Ovary (tissue), 9 donors: Measurements from ENCODE around the gene CNPPD1. TPM values are rescaled to one million over a fixed set of nuclear protein-coding genes. Genes with fewer than 3 reads are reported as not detected.

Source experiments
- DNase-seq, 5 donors: peaks; one replicate each; pipeline ENCODE4 v3.0.0-alpha.2; 2019 to 2020
- H3K27ac ChIP-seq, 2 donors: fragments of 200-600 bp; one replicate each; pipeline versions ENCODE4 v1.5.1 to v1.8.0; 2019 to 2022
- H3K27me3 ChIP-seq: fragments of 200-600 bp; one replicate; pipeline ENCODE4 v1.8.0; 2022
- H3K36me3 ChIP-seq: fragments of 200-600 bp; sonication (generic); one replicate; pipeline ENCODE4 v1.5.1; 2019
- H3K4me1 ChIP-seq: one replicate; pipeline ENCODE4 v1.8.1; 2013; ENCODE audit warnings: mild to moderate bottlenecking, moderate library complexity; ENCODE audit not compliant: insufficient read depth
- H3K4me3 ChIP-seq: fragments of 200-600 bp; sonication (generic); one replicate; pipeline ENCODE4 v1.5.1; 2017
- H3K9me3 ChIP-seq, 2 donors: fragments of 200-600 bp in 1 of 2; sonication (generic) in 1 of 2; one replicate each; pipeline versions ENCODE4 v1.5.1 to v1.8.1; 2013 to 2019; ENCODE audit warnings: mild to moderate bottlenecking in 1 of 2, moderate library complexity in 1 of 2
- CTCF ChIP-seq, 3 donors: fragments of 450-650 bp in 2 of 3; fragments of 200-600 bp in 1 of 3; IDR thresholded peaks; one replicate each; pipeline versions ENCODE4 v1.5.1 to v1.8.0; 2016 to 2022; ENCODE audit warnings: antibody characterized with exemption in 3 of 3, mild to moderate bottlenecking in 1 of 3
- EP300 ChIP-seq: sonication (generic); formaldehyde crosslinking; IDR thresholded peaks from one replicate; pipeline ENCODE4 v1.6.1; 2017; ENCODE audit warnings: antibody characterized with exemption
- POLR2A ChIP-seq: fragments of 450-650 bp; IDR thresholded peaks from one replicate; pipeline ENCODE4 v1.6.1; 2017; ENCODE audit warnings: antibody characterized with exemption, mild to moderate bottlenecking, moderate library complexity
- WGBS, 3 donors: extraction: QIAGEN DNeasy Blood & Tissue Kit in 1 of 3; methylation state at CpG; one replicate each; pipeline versions ENCODE4 v1.1.5 to v1.1.7; 2013 to 2017; 5-methylcytosine and 5-hydroxymethylcytosine counted together
- intact Hi-C, 4 donors: fragments of 100-400 bp; cut with DNase I; formaldehyde crosslinking; loops; one replicate each; pipeline versions ENCODE4 v1.11.0 to v1.15.1; 2022 to 2023
- polyA plus RNA-seq, 2 donors: library from polyadenylated mRNA; stranded (reverse); fragments of 200-250 nt in 1 of 2; fragments of 350-450 nt in 1 of 2; fragmentation: Illumina TruSeq in 1 of 2; extraction: RNeasy Lipid Tissue Mini Kit (QIAGEN cat#74804) in 1 of 2; gene quantifications; one replicate each; pipeline ENCODE4 v1.2.3, GENCODE V29; 2013 to 2014
- total RNA-seq, 7 donors: library from RNA; depleted of rRNA in 2 of 7; stranded (reverse); fragments of >200 nt in 2 of 7; fragmentation: NEBNext Ultra II Directional in 3 of 7; extraction: Animal tissue kit (Norgen Biotek cat#: 25700) in 3 of 7; gene quantifications; one replicate each; pipeline versions ENCODE4 v1.1.0 to v1.2.4, GENCODE V29; 2016 to 2023
- donor health status: DM: no; HTN: no; CAD: no; lungs with moderate emphysema.
- donor health status: DM: no; HTN: no; CAD: no.
- donor health status: Bipolar disorder and iron deficiency.
- donor health status: DM: yes; HTN: yes; CAD: no.
- donor health status: DM: no; HTN: no; CAD: no.
- donor health status: DM: yes; HTN: yes; CAD: no.

Gene CNPPD1
- total and polyA plus RNA-seq, 9 donors: 27.1 to 68.2 (median 55.4) TPM

DNA sequence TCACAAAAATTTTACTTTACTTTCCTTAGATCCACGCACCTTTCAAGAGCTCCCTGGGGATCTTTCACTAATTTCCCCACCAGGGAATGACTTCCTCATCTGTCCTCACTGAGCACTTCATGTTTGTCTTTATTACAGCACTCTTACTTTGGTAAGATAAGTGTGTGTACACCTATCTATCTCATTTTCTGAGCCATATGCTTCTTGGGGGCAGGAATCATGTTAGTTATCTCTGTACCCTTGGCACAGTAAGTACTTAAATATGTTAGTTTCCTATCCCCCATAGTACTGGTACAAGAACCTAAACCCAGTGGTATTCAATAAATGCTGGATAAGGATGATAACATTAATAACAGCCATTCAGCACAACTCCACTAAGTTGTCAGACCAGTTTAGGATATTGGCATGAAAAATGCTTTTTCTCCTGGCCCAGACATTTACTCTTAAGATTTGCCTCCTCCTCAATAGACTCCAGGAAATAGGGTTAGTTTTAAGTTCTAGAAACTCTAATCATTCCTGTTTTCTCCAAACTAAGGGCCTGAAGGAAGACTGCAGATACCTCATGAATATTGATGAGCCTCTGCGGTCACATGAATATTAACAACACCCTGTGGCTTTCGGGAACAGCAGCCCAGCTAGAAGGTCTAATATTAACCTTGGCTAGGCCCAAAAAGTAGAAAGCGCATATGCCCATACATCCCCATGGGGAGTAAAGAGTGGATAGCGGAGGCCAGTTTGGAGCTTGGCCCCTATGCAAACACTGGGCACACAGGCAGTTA, 54.3 kb downstream of the CNPPD1 start:
- TF ChIP-seq EP300: no peak
- TF ChIP-seq POLR2A: no peak
- no peak for TF ChIP-seq CTCF (IDR thresholded peaks at IDR 0.05)
- 96% methylated on average over 5 of the region's 5 CpGs for WGBS, 3 donors
- Histone ChIP-seq H3K4me3 (no peak overlapping the region), H3K27ac (no peak overlapping the region), H3K36me3 (no peaks in the 10 kb centered on the region), H3K9me3 (no peaks in the 10 kb centered on the region), H3K4me1 (peaks cover 9% of the 10 kb centered on the region), H3K27me3 (no peaks in the 10 kb centered on the region)
- no peak for DNase-seq
- intact Hi-C loops: no loop called here

Other genes with a start within 250 kb of the CNPPD1 start
- not detected for gene CDK5R2, start 217.3 kb downstream of the CNPPD1 start, total RNA-seq
- not detected for gene CDK5R2, start 217.3 kb downstream of the CNPPD1 start, polyA plus RNA-seq
- under 1 TPM in 2 of 7 donors, not detected in 5; 0.11 to 0.13 TPM for gene FEV, start 191.7 kb downstream of the CNPPD1 start, total RNA-seq
- not detected for gene FEV, start 191.7 kb downstream of the CNPPD1 start, polyA plus RNA-seq
- not detected for gene CRYBA2, start 183.5 kb downstream of the CNPPD1 start, total RNA-seq
- not detected for gene CRYBA2, start 183.5 kb downstream of the CNPPD1 start, polyA plus RNA-seq
- 10 to 100 TPM in 1 of 7 donors, 1 to 10 TPM in 1, under 1 TPM in 3, not detected in 2; 0.82 to 19.6 (median 0.95) TPM for gene CFAP65, start 135.4 kb downstream of the CNPPD1 start, total RNA-seq
- under 1 TPM in 1 of 2 donors, not detected in 1; 0.04 TPM for gene CFAP65, start 135.4 kb downstream of the CNPPD1 start, polyA plus RNA-seq
- under 1 TPM in 3 of 7 donors, not detected in 4; 0.15 to 0.80 (median 0.36) TPM for gene IHH, start 116.0 kb downstream of the CNPPD1 start, total RNA-seq
- 1 to 10 TPM in 1 of 2 donors, under 1 TPM in 1; 0.12 to 1.6 TPM for gene IHH, start 116.0 kb downstream of the CNPPD1 start, polyA plus RNA-seq
- gene NHEJ1, start 16.1 kb downstream of the CNPPD1 start, total RNA-seq: 10 to 100 TPM; 14.7 to 19.1 (median 17.1) TPM
- 10 to 100 TPM; 10.8 to 23.1 TPM for gene NHEJ1, start 16.1 kb downstream of the CNPPD1 start, polyA plus RNA-seq
- gene SLC23A3, start 6.9 kb downstream of the CNPPD1 start, total RNA-seq: 1 to 10 TPM in 6 of 7 donors, under 1 TPM in 1; 0.84 to 4.5 (median 1.7) TPM
- gene SLC23A3, start 6.9 kb downstream of the CNPPD1 start, polyA plus RNA-seq: 1 to 10 TPM in 1 of 2 donors, under 1 TPM in 1; 0.81 to 1.1 TPM
- gene RETREG2, start 1.4 kb upstream of the CNPPD1 start, total RNA-seq: 100 to 1,000 TPM in 3 of 7 donors, 10 to 100 TPM in 4; 40.9 to 106 (median 95.6) TPM
- 100 to 1,000 TPM in 1 of 2 donors, 10 to 100 TPM in 1; 74.4 to 110 TPM for gene RETREG2, start 1.4 kb upstream of the CNPPD1 start, polyA plus RNA-seq
- gene ZFAND2B, start 29.9 kb upstream of the CNPPD1 start, total RNA-seq: 10 to 100 TPM; 22.4 to 45.6 (median 33.9) TPM
- gene ZFAND2B, start 29.9 kb upstream of the CNPPD1 start, polyA plus RNA-seq: 10 to 100 TPM; 14.3 to 31.1 TPM
- 10 to 100 TPM; 12.0 to 64.5 (median 37.2) TPM for gene ABCB6, start 42.0 kb upstream of the CNPPD1 start, total RNA-seq
- gene ABCB6, start 42.0 kb upstream of the CNPPD1 start, polyA plus RNA-seq: 10 to 100 TPM; 26.3 to 33.3 TPM
- 10 to 100 TPM; 22.6 to 44.6 (median 32.6) TPM for gene ATG9A, start 52.7 kb upstream of the CNPPD1 start, total RNA-seq
- gene ATG9A, start 52.7 kb upstream of the CNPPD1 start, polyA plus RNA-seq: 10 to 100 TPM; 29.7 to 46.3 TPM
- gene ANKZF1, start 52.9 kb upstream of the CNPPD1 start, total RNA-seq: 10 to 100 TPM; 36.4 to 60.2 (median 44.1) TPM
- 10 to 100 TPM; 33.1 to 36.5 TPM for gene ANKZF1, start 52.9 kb upstream of the CNPPD1 start, polyA plus RNA-seq
- 10 to 100 TPM in 6 of 7 donors, 1 to 10 TPM in 1; 5.7 to 20.3 (median 13.9) TPM for gene GLB1L, start 68.5 kb upstream of the CNPPD1 start, total RNA-seq
- gene GLB1L, start 68.5 kb upstream of the CNPPD1 start, polyA plus RNA-seq: 10 to 100 TPM; 12.8 to 19.6 TPM
- gene STK16, start 68.6 kb upstream of the CNPPD1 start, total RNA-seq: 10 to 100 TPM; 12.4 to 24.8 (median 17.9) TPM
- gene STK16, start 68.6 kb upstream of the CNPPD1 start, polyA plus RNA-seq: 10 to 100 TPM; 19.1 to 29.4 TPM
- 10 to 100 TPM in 1 of 7 donors, 1 to 10 TPM in 1, under 1 TPM in 3, not detected in 2; 0.27 to 13.2 (median 0.83) TPM for gene TUBA4B, start 76.3 kb upstream of the CNPPD1 start, total RNA-seq
- gene TUBA4B, start 76.3 kb upstream of the CNPPD1 start, polyA plus RNA-seq: under 1 TPM; 0.18 to 0.34 TPM
- 10 to 100 TPM in 6 of 7 donors, 1 to 10 TPM in 1; 8.4 to 53.6 (median 16.5) TPM for gene TUBA4A, start 77.0 kb upstream of the CNPPD1 start, total RNA-seq
- gene TUBA4A, start 77.0 kb upstream of the CNPPD1 start, polyA plus RNA-seq: 10 to 100 TPM in 1 of 2 donors, 1 to 10 TPM in 1; 7.9 to 42.2 TPM
- gene DNAJB2, start 102.4 kb upstream of the CNPPD1 start, total RNA-seq: 100 to 1,000 TPM in 1 of 7 donors, 10 to 100 TPM in 6; 34.0 to 101 (median 85.7) TPM
- gene DNAJB2, start 102.4 kb upstream of the CNPPD1 start, polyA plus RNA-seq: 10 to 100 TPM; 77.9 to 87.5 TPM
- 1 to 10 TPM in 3 of 7 donors, under 1 TPM in 3, not detected in 1; 0.12 to 2.3 (median 0.82) TPM for gene PTPRN, start 132.5 kb upstream of the CNPPD1 start, total RNA-seq
- gene PTPRN, start 132.5 kb upstream of the CNPPD1 start, polyA plus RNA-seq: 1 to 10 TPM in 1 of 2 donors, under 1 TPM in 1; 0.08 to 1.3 TPM
- not detected for gene RESP18, start 155.8 kb upstream of the CNPPD1 start, total RNA-seq
- gene RESP18, start 155.8 kb upstream of the CNPPD1 start, polyA plus RNA-seq: not detected
- 10 to 100 TPM; 34.7 to 72.9 (median 66.4) TPM for gene DNPEP, start 211.0 kb upstream of the CNPPD1 start, total RNA-seq
- 10 to 100 TPM; 23.4 to 54.2 TPM for gene DNPEP, start 211.0 kb upstream of the CNPPD1 start, polyA plus RNA-seq
- gene DES, start 241.5 kb upstream of the CNPPD1 start, total RNA-seq: 1,000 to 10,000 TPM in 1 of 7 donors, 100 to 1,000 TPM in 4, 10 to 100 TPM in 2; 86.5 to 1,061 (median 184) TPM
- gene DES, start 241.5 kb upstream of the CNPPD1 start, polyA plus RNA-seq: 100 to 1,000 TPM; 149 to 642 TPM